T follicular helper cell (primary cell): Measurements from ENCODE around the gene ATG4B.

Source experiments
- DNase-seq: peaks from one replicate; pipeline ENCODE4 v3.0.0-alpha.2; 2020; ENCODE audit warnings: low read depth

Gene ATG4B

GRCh38 chr2:241690202-241690717 is 52.8 kb downstream of the ATG4B start:
- no peak for DNase-seq

- no peak for DNase-seq
These were observed 55.0 kb downstream of the ATG4B start for GRCh38 chr2:241692448-241692847.

- DNase-seq = no peak
These were observed 58.2 kb downstream of the ATG4B start for GRCh38 chr2:241695651-241696050.

GRCh38 chr2:241701149-241701398 is 63.6 kb downstream of the ATG4B start:
- no peak for DNase-seq

- DNase-seq = peak; percentile 93
These were observed 64.1 kb downstream of the ATG4B start, which contains the start of gene ING5 for GRCh38 chr2:241701399-241702154. TSS of gene ING5 (plus strand) at chr2:241702039. CDS start at chr2:241702066, 27 bp downstream.

GRCh38 chr2:241702155-241703031 is 64.9 kb downstream of the ATG4B start:
- DNase-seq = peak; percentile 83

GRCh38 chr2:241703032-241703604 is 65.6 kb downstream of the ATG4B start:
- no peak for DNase-seq

- no peak for DNase-seq
These were observed 69.0 kb downstream of the ATG4B start for GRCh38 chr2:241706537-241706936.

- DNase-seq = no peak
These were observed 71.4 kb downstream of the ATG4B start for GRCh38 chr2:241708879-241709278.

GRCh38 chr2:241719093-241719492 is 81.6 kb downstream of the ATG4B start:
- no peak for DNase-seq

GRCh38 chr2:241720099-241720498 is 82.6 kb downstream of the ATG4B start:
- DNase-seq = no peak

- DNase-seq = no peak
These were observed 83.1 kb downstream of the ATG4B start for GRCh38 chr2:241720560-241720959.

- no peak for DNase-seq
These were observed 84.4 kb downstream of the ATG4B start for GRCh38 chr2:241721852-241722251.

- no peak for DNase-seq
These were observed 85.5 kb downstream of the ATG4B start for GRCh38 chr2:241722896-241723454.
